Measurements from ENCODE around the gene IDUA.

- TF ChIP-seq CTCF (IDR thresholded peaks at IDR 0.05) (no peak), POLR2A (IDR thresholded peaks at IDR 0.05) (no peak)
Observed at GRCh38 chr4:946103-946450, 40.8 kb upstream of the IDUA start.
